GM21381 (cell line): Measurements from ENCODE around the gene CIB2.

Experiments
- ATAC-seq: cut with Tn5 transposase; IDR thresholded peaks from one replicate; pipeline ENCODE4 v1.9.1; 2021; ENCODE audit warnings: mild to moderate bottlenecking, moderate library complexity; ENCODE audit not compliant: unreplicated experiment

Gene CIB2

DNA sequence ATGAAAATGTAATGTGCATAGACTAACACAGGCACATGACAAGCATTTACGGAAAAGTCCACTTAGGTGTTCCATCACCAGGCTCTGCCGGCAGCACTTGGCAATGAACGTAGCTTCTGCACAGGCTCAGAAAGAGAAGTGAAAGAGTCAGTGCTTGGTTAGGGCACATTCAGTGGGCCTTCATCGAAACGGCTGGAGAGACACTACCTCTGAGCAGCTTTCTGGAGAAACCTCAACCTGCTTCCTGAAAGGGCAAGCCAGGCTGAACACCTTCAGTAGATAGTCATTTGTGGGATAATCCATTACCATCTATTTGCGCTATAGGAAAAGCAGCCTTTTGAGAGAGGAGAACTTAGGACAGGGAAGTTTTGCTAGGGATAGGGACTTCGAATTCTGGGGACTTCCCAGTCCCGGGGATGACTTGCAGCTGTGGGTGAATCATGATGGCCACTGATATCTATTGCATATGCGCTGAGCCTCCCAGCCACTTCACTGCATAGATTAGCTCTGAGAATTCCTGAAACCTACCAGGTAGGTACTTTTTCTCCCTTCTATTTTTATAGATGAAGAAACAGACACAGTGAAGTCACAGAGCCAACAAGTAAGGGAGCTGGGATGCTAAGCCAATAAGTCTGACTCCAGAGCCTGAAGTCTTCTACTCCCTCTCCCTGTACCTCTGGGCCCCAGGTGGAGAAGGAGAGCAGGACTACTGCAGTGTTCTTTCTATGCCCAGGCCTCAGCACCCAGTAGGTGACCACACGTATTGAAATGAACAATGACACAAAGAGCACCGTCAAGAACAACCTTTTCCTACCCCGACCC is 43.1 kb downstream of the CIB2 start:
- peak; percentile 79 for ATAC-seq

DNA sequence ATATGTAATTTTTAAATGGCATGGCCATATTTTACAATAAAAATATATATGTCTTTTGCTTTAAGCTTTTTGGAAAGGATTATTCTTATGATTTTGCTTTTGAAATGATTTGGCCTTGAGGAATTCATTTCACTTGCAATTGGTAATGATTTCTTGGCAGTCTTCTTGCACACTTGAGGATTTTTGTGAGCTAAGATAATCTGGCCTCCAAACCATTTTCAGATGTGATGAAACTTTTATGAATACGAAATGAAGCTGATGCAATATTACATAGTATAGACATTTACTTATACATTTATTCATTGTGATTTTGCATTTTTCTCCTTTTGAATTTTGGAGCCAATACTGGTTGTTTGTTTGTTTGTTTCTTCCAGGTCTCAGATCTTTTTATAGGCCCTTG is 45.3 kb downstream of the CIB2 start:
- no peak for ATAC-seq

DNA sequence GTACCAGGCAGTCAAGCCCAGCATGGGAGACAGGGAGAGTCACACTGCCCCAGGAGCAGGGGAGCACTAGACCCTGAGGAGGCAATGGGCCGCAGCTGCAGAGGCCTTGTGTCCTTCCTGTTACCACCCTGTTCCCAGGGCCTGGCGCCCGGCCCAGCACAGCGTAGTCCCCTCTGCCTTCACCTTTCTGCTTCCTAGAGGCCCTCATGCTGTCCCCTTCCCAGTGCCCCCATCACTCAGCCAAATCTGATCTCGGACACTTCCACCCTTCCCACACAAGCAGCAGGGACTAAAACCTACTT is 46.8 kb downstream of the CIB2 start:
- ATAC-seq, result no peak

DNA sequence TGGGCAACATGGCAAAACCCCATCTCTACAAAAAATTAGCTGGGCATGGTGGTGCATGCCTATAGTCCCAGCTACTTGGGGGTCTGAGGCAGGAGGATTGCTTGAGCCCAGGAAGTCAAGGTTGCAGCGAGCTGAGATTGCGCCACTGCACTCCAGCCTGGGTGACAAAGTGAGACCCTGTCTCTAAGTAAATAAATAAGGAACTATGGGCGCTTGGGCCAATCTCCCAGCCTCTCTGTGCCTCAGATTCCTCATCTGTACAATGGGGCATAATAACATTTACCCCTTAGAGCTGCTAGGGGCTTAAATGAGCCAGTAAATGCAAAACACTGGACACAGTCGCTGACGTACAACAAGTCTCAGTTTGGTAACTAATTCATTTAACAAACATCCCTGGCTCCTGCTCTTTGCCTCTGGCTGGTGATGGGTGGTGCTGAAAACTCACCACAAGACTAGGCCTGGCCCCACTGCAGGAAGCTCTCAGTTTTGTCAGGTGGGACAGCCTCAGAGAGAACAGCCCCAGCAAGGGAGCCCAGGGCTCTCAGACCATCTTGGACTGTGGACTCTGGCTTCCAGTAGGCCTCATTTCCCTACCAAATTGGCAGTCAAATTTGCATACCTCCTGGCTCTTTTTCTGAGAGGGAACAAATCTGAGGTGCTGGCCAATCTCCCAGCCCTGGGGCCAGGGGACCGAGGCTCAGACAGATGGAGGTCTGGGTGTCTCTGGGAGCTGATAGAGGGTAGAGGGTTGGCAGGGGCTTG is 47.4 kb downstream of the CIB2 start:
- ATAC-seq, result no peak

DNA sequence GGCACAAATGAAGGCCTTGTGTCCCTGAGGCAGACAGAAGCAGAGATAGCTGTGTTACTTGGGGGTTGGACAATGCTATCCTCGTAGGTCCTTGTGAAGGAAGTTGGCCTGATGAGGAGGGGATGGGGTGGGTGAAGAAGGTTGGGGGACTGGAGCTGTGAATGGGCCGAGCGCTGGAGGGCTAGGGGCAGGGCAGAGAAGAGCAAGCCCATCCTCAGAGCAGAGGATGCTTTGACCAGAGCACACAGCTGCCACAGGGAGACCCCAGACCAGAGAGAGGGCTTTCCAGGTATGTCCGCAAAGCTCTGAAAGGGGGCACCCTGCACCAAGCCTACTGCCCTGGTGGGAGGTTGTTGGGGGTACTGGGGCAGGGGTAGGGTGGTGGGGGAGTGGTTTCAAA is 48.1 kb downstream of the CIB2 start:
- ATAC-seq, result no peak

DNA sequence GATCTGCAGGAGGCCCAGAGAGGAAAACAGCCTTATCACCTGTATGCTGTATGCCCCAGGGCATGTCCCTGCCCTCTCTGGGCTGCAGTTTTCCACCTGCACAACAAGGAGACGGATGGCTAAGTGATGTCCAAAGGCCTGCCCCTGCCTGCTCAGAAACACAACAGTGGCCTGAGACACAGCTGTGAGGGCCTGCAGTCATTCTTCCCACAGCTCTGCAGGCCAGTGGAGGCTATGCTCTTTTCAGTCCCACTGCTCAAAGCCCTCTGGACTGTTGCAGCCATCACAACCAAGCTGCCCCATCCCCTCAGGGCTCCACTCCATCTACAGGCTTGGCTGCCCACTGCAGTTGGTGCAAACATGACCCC is 48.5 kb downstream of the CIB2 start:
- ATAC-seq, result no peak

DNA sequence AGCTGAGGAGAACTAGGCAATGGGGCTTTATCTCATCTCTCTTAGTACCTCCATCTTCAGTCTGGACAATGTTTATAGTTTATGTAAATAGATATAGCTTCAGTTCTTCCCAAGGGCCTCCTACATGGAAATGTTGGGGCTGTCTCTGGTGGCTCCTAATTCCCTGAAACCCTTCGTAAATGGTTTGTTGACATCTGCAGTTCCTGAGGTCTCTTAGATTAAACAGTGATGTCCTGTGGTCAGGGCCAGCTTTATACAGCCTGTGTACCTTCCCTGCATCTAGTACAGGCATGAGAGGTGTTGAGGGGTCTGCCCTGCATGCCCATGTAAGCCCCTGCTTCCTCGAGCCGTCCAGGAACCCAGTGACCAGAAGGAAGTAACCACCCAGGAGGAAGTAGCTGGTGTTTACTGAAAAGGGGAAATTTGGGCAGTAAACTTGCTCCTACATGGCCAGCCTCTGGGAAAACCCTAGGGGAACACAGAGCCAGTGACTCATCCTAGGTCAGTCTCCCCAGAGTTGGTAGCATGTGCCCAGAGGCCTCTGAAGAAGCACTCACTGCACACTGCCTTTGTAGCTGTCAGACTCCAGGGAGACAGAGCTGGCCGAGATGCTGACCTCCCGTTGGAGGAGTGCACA is 49.0 kb downstream of the CIB2 start:
- no peak for ATAC-seq

DNA sequence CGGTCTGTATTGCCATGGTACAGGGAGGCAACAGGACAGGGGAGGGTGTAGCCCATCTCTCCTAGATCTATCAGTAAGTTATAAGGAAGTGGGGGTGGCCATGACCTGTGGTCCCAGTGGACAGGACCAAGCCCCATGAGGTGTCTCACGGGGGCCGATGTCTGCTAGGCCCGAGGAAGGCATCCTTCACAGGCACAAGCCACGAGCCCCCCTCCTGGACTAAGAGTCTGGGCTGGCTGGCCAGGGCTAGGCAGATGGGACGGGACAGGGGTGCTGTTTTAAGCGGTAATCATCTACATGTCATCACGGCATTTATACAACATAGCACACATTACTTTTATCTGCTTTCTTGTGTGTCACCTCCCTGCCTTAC is 51.2 kb downstream of the CIB2 start:
- no peak for ATAC-seq

DNA sequence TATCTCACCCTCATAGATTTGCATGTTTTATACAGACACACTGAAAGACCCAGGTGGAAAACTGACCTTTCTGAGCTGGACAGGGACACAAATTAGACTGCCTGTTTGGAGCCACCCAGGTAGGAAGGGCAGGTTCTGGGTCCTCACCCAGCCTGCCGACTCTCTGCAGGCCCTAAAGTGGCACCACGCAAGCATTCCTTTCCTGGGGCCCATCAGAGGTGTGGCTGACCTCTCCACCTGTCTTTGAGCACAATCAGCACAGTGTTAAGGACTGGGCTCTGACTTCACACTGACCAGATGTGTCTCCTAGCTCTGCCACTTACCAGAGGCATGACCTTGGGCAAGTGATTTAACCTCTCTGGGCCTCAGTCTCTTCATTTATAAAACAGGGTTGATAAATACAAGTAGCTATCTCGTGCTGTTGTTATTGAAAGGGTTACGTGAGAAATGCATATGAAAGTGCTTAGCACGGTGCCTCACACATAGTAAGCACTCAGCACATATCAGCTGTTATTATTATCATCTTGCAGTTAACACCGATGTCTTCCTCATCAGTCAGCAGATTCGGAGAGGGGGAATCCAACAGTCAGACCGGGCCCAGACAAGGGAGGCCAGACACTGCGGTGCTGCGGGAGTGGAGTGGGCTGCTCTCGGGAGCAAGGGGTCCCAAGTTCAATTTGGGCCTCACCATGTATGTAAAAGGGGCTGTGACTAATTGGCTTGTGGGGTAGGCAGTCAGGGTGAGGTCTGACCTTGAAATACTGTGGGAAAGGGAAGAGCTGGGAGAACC is 51.8 kb downstream of the CIB2 start:
- ATAC-seq, result no peak

DNA sequence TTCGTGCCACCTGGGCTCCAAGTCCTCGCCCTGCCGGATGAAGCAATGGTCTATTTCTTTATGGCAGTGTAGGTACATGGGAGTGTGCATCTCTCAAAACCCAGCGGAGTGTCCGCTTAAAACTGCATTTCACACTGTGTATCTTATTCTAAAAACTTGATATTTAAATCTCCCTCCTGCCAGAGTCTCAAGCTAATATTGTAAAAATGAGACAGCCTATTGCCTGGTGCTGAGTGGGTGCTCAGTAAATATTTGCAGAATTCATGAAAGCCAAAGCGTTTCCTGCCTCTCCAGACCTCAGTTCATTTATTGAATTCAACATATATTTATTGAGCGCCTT is 53.4 kb downstream of the CIB2 start:
- peak; percentile 6 for ATAC-seq

DNA sequence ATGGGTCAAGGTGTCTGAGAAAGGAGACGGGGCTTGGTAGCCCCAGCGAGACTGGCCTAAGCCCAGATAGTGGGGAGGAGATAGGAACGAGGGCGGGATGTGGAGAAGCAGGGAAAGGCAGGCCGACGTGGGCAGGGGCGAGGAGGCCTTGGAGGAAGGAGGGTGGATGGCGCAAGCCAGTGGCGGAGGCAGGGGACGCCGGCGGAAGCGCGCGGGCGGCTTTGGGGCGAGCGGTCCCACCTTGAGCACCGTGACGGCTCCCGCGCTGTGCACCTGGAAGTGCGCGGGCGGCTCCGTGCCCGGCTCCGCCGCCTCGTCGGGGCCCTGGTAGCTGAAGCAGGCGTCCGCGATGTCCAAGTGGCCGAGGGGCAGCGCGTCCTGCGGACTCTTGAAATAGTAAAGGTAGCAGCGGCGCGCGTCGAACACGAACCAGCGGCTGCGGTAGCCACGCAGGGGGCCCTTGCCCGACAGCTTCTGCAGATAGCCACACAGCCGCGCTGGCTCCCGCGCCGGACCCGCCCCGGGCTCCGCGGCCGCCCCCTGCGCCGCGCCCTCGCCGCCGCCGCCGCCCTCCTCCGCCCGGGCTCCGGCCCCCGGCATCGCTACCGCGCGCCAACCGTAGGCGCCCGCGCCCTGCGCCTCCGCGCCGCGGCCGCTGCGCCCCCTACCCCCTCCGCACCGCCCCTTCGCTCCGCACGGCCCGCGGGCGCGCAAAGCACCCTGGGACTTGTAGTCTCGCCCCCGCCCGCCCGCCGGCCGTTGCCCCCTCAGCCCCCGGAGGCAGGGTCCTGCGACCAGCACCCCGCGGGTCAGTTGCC is 54.0 kb downstream of the CIB2 start, which contains the start of gene TBC1D2B:
Gene TBC1D2B, minus strand, starts transcription at position 659 of the 818 bp plus-strand sequence. Its CDS starts 59 bp downstream, at position 600.
- peak; percentile 72 for ATAC-seq

DNA sequence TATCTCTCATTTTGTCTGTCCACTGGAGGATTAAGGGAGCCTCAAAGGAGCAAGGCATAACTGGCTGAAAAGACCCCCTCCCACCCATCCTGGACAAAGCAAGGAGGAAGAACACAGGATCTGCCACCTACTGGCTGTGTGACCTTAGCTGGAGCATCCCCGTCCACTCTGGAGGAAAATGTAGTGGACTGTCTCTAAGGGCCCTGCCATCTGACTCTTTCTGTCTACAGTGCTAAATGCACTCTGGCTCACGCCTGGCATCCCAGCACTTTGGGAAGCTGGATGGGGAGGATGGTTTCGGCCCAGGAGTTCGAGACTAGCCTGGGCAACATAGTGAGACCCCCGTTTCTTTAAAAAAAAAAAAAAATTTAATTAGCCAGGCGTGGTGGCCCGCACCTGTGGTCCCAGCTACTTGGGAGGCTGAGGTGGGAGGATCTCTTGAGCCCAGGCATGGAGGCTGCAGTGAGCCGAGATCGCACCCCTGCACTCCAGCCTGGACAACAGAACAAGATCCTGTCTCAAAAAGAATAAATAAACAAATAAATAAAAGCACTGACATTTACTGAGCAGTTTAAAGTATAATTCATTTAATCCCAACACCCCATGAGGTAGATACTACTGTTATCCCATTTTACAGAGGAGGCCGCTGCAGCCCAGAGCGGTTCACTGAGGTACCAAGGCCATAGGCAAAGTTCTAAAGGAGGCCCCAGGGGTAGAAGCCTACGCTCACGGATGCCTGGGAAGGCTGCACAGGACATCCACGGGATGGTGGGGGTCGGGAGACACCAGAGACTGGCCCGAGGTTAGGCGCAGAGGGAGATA is 54.8 kb downstream of the CIB2 start:
- no peak for ATAC-seq

DNA sequence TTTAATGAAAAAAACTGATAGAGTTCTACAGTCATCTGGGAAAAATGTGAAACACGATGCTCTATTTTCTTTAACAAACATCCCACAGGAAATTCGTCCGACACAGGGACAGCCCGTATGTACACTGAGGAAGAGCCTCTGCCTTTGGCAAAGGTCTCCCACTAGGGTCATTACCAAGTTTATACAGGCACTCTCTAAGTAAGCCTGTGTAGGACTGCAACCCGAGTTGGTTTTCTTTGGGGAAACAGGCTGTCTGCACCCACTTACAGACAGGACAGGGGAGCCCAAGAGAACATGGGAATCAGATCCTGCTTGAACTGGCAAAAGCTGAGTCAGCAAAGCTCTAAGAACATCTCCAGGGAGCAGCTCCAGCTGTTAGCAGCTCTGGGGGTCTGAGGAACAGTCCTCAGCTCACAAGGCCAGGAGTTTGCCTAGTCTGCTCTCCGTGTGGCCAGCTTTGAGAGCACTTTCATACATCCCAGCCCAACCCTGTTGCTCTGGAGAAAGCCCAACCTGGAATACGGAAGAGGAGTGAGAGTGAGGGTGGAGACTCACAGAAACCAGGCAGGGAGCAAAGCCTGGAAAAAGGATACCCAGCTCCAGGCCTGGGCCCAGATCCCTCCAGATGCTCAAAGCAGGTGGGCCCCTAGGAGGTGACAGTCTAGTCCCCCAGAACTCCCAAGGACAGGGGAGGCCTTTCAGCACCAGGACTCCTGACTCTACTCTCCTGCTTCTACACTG is 55.6 kb downstream of the CIB2 start:
- ATAC-seq, result no peak

DNA sequence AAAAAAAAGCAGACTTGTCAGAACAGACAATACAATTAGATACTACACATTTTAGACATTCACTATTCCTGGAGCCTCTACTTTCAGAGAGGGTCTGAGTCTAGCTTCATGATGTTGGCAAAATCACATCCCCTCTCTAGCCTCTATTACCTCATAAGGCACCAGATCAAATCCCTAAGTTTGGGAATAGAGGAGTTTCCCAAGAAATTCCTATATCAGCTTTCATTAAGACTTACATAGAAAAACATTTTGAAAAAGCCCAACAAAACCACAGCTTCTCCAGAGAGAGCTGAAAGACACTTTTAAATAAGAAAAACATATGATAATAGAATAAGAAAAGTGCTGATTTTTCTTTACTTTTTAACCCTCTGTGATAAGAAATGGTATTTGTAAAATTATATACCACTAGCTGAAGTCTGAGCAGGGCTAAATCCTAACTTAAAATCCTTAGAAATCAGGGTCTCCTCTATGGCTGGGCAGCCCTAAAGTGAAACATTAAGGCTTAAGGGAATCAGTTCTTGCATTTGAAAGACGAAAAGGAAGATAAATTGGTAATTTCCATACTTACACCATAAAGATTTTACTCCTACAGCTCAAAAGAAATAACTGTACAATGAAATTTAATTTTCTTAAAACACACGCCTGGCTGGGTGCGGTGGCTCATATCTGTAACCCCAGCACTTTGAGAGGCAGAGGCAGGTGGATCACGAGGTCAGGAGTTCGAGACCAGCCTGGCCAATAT is 58.0 kb downstream of the CIB2 start:
- ATAC-seq, result no peak

DNA sequence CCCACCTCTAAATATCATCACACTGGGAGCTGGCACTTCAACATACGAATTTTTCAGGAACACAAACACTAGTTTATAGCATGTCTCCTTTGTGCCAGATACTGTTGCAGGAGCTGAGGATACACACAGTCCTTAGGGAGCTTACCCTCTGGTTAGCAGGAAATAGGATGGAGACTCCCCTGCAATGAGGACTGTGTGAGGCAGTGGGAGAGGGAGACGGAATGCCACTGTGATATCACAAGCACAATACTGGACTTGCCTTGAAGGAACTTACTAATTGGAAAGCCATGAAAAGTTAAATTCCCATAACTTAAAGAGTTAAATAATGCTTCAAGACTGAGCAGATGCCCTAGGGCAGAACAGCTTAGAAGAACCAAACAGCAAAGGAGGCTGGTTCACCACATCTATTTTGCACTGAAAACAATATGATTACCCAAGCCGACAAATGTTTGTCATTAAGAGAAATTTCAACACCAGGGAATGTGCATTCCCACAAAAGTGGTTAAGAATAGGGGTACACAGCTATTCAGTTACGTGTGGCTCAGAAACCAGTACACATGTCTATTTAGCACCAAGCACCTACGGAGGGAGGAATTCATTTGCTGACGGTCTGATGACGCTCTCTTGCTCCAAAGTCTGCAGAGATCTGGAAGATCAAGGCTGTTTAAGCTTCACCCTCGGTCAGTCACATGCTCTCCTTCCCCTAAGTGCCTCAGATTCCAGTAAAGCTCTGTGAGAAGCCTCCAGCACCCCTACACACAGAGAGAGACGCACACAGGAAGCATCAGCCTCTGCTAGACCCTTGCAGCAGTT is 59.0 kb downstream of the CIB2 start:
- no peak for ATAC-seq

DNA sequence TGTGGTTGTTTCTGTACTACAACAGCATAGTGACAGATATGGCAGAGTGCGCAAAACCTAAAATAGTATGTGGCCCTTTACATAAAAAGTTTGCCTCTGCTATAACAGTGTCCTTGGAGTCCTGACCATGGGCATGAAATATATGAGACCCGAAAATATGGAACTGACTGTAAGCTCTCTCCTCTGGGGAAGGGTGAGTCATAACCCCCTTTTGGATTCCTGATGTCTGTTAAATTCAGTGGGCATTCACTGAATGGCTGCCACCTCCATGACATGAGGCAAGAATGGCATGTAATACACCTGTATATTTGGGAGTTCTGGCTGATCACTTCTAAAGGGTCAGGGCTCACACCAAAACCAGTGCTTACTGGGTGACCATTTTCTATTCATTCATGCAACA is 59.9 kb downstream of the CIB2 start:
- ATAC-seq, result no peak

DNA sequence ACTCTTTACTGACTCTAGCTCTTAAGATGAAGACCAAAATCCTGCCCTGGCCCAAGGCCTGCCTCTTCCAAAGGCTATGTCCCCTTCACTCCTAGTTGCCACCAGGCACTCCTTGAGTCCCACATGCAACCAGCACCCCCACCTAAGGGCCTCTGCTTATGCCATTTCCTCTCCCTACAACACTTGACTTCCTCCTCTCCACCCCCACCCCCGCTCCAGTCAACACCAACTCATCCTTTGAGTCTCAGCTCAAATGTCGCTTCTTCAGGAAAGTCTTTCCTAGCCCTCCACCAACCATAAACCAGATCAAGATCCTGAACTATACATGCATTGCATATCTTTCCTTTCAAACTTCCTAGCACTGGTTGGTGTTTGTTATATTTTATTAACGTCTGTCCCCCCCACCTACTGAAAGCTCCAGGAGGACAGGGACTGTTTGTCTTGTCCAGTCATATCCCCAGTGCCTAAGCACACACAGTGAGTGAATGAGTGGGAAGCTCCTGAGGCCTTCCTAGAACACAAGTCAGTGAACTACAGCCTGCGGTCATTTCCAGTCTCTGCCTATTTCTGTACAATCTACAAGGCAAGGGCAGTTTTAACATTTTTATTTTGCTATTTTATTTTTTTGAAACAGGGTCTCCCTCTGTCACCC is 61.1 kb downstream of the CIB2 start:
- ATAC-seq, result no peak
